Tracheal epithelial cell (primary cell): Measurements from ENCODE around the gene FOXB1. TPM values are rescaled to one million over a fixed set of nuclear protein-coding genes. Genes with fewer than 3 reads are reported as not detected.

Experiments used
- total RNA-seq: library from RNA; depleted of rRNA; stranded (reverse); fragments of >200 nt; gene quantifications from 2 replicates; pipeline ENCODE4 v1.2.1, GENCODE V29; 2014

The FOXB1 gene
- not detected in 2 replicates for total RNA-seq

DNA sequence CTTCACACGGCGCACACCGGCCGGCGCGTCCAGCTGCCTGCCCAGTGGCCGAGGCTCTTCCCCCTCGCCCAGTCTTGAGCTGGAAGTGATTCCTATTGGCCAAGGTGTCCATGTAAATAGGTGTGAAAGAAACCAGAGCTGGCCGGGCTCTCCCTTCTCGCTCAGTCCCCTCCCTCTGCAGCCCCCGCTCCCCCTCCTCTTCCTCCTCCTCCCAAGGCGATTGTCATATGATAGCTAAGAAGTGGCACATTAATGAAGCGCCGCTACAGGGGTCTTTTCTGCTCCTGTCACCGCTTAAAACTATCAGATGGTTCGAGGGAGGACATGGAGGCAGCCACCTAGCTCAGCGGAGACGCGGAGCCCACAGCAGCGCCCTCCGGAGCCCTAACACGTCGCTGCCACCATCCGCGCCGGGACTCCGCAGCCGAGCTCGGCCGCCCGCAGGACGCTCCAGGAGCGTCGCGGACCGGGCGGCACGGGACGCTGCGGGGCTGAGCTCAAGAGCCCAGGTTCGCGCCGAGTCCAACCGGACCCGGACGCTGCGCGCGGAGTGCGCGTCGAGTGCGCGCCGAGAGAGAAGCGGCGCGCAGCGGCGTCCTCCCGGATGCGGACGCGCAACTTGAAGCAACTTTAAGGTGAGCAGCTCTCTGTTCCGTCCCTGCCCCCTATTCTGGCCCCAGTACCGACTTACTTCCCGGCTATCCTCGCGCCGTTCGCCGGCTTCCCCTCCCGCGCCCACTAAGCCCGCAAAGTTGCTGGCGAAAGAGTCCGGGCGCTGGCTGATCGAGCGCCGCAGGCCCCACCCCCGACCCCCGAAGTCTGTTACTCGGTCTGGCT, at the start of gene FOXB1:
Gene FOXB1 (plus strand): TSS at position 303 of the 837 bp plus-strand sequence. CDS start 653 bp downstream, outside the sequence.

